ENCODE results near the gene CACNG7. TPM values are rescaled to one million over a fixed set of nuclear protein-coding genes. Genes with fewer than 3 reads are reported as not detected.
"Not testable (repeated sequence)": the region's sequence is repeated elsewhere in the genome, so short reads cannot be mapped to it uniquely, and the experiment has no call there.

The CACNG7 gene
- total and polyA plus RNA-seq, 4 donors: not detected

- peaks cover 0 to 2% (median 0%) of the 10 kb centered on the region in 3 donors for H3K27me3 ChIP-seq (ENCODE audit: control insufficient read depth in 3 of 3, insufficient read depth in 3 of 3, low read length in 2 of 3)
- H3K36me3 ChIP-seq (ENCODE audit: control insufficient read depth in 4 of 4, insufficient read depth in 4 of 4, low read length in 4 of 4): peaks cover 1 to 5% (median 4%) of the 10 kb centered on the region in 4 donors
- WGBS, 2 donors: 0 to 1% methylated on average over 36 to 37 of the region's 37 CpGs
- peak overlapping the region; percentile 71 for H3K4me3 ChIP-seq
- H3K4me1 ChIP-seq (ENCODE audit: control insufficient read depth in 5 of 5, insufficient read depth in 5 of 5, low read length in 5 of 5): peaks cover 0 to 13% (median 11%) of the 10 kb centered on the region in 5 donors
- H3K9me3 ChIP-seq (ENCODE audit: control insufficient read depth in 4 of 4, insufficient read depth in 3 of 4, low read length in 3 of 4): no peaks in the 10 kb centered on the region
- DNase-seq (peak; percentile 52 to 82 (median 78)), ATAC-seq (ENCODE audit: insufficient read depth, low FRiP score) (peak; percentile 14)
- H3K9ac ChIP-seq (ENCODE audit: insufficient read depth in 1 of 2, low read length in 2 of 2): peak overlapping the region; percentile 81 to 91
- TF ChIP-seq CTCF (IDR thresholded peaks at IDR 0.05; ENCODE audit: control extremely low read depth, extremely low read depth): no peak
- peak overlapping the region; percentile 97 to 98 for H3K27ac ChIP-seq (ENCODE audit: low read depth in 1 of 2, low read length in 1 of 2)
These were observed 40.8 kb upstream of the CACNG7 start for GRCh38 chr19:53868091-53868891.

GRCh38 chr19:53868892-53869804, 39.9 kb upstream of the CACNG7 start:
- Histone ChIP-seq H3K9me3 (ENCODE audit: control insufficient read depth in 4 of 4, insufficient read depth in 3 of 4, low read length in 3 of 4) (no peaks in the 10 kb centered on the region), H3K4me3 (peak overlapping the region; percentile 71), H3K27ac (ENCODE audit: low read depth in 1 of 2, low read length in 1 of 2) (peak overlapping the region; percentile 97 to 98), H3K4me1 (ENCODE audit: control insufficient read depth in 5 of 5, insufficient read depth in 5 of 5, low read length in 5 of 5) (peaks cover 0 to 20% (median 11%) of the 10 kb centered on the region in 5 donors), H3K36me3 (ENCODE audit: control insufficient read depth in 4 of 4, insufficient read depth in 4 of 4, low read length in 4 of 4) (peaks cover 5 to 14% (median 10%) of the 10 kb centered on the region in 4 donors), H3K27me3 (ENCODE audit: control insufficient read depth in 3 of 3, insufficient read depth in 3 of 3, low read length in 2 of 3) (peaks cover 0 to 2% (median 0%) of the 10 kb centered on the region in 3 donors), H3K9ac (ENCODE audit: insufficient read depth in 1 of 2, low read length in 2 of 2) (peak overlapping the region; percentile 56 to 91)
- no peak for TF ChIP-seq CTCF (IDR thresholded peaks at IDR 0.05; ENCODE audit: control extremely low read depth, extremely low read depth)
- ATAC-seq (ENCODE audit: insufficient read depth, low FRiP score) (peak; percentile 56), DNase-seq (peak; percentile 94 to 95 (median 95))
- 0% methylated on average over 58 to 75 of the region's 75 CpGs for WGBS, 2 donors

- Histone ChIP-seq H3K9ac (ENCODE audit: insufficient read depth in 1 of 2, low read length in 2 of 2) (peak overlapping the region in 1 of 2 donors; percentile 56), H3K27ac (ENCODE audit: low read depth in 1 of 2, low read length in 1 of 2) (peak overlapping the region; percentile 97 to 98), H3K4me3 (peak overlapping the region; percentile 71), H3K36me3 (ENCODE audit: control insufficient read depth in 4 of 4, insufficient read depth in 4 of 4, low read length in 4 of 4) (peaks cover 10 to 19% (median 16%) of the 10 kb centered on the region in 4 donors), H3K4me1 (ENCODE audit: control insufficient read depth in 5 of 5, insufficient read depth in 5 of 5, low read length in 5 of 5) (peaks cover 0 to 21% (median 11%) of the 10 kb centered on the region in 5 donors)
- not testable (repeated sequence) for H3K27me3 ChIP-seq (ENCODE audit: control insufficient read depth in 3 of 3, insufficient read depth in 3 of 3, low read length in 2 of 3); ATAC-seq (ENCODE audit: insufficient read depth, low FRiP score); H3K9me3 ChIP-seq (ENCODE audit: control insufficient read depth in 4 of 4, insufficient read depth in 3 of 4, low read length in 3 of 4); DNase-seq
- 1 to 9% methylated on average over 16 to 24 of the region's 24 CpGs for WGBS, 2 donors
These were observed 39.1 kb upstream of the CACNG7 start for GRCh38 chr19:53869805-53870484.

All from lung (tissue), 12 donors.